ENCODE results near the gene ZCCHC24. TPM values are rescaled to one million over a fixed set of nuclear protein-coding genes. Genes with fewer than 3 reads are reported as not detected.

Gene ZCCHC24
- polyA plus RNA-seq, 1 of the 3 experiments (the other 2 are of a cell fraction): 15.8 TPM

- no peak for TF ChIP-seq CTCF (IDR thresholded peaks at IDR 0.05)
- TF ChIP-seq MAX (IDR thresholded peaks at IDR 0.05; ENCODE audit: low read depth): peak; percentile 62; the same call in 1 of the 2 replicates
- TF ChIP-seq GABPA (IDR thresholded peaks at IDR 0.05; ENCODE audit: low read depth): no peak
- peak; percentile 51; the same call in 1 of the 2 replicates for TF ChIP-seq FOSL2 (IDR thresholded peaks at IDR 0.05; ENCODE audit: borderline replicate concordance, low read depth)
- TF ChIP-seq FOXM1 (IDR thresholded peaks at IDR 0.05; ENCODE audit: low read depth): no peak
- peak; percentile 78 for TF ChIP-seq PBX3 (IDR thresholded peaks at IDR 0.05)
- peak; percentile 61; the same call in 1 of the 2 replicates for TF ChIP-seq JUND (IDR thresholded peaks at IDR 0.05)
- no peak for TF ChIP-seq FOXJ3 (CRISPR knock-in tag; IDR thresholded peaks at IDR 0.05)
- no peak for TF ChIP-seq SMC3 (IDR thresholded peaks at IDR 0.05; ENCODE audit: low read depth, low read length)
Measured at GRCh38 chr10:79422178-79422892, 23.1 kb downstream of the ZCCHC24 start (continued).

- Histone ChIP-seq H2AFZ (ENCODE audit: low read depth) (no peak overlapping the region), H3K27ac (ENCODE audit: low read depth in 2 of 2, low read length in 1 of 2) (no peak overlapping the region), H3K9ac (no peak overlapping the region), H3F3A (replicated peaks; ENCODE audit: insufficient read depth) (peaks cover 7% of the 10 kb centered on the region), H3K4me2 (peak overlapping the region; percentile 75; the same call in 1 of the 2 replicates), H3K9me3 (no peaks in the 10 kb centered on the region), H3K9me2 (no peaks in the 10 kb centered on the region), H3K4me1 (ENCODE audit: control insufficient read depth in 1 of 2, insufficient read depth in 2 of 2, low read depth in 1 of 2, low read length in 1 of 2) (peaks cover 29 to 37% of the 10 kb centered on the region in 2 experiments; a peak in 3 of 4 replicates), H4K20me1 (ENCODE audit: insufficient read depth) (peaks cover 9% of the 10 kb centered on the region; the same call in 1 of the 2 replicates), H3K4me3 (ENCODE audit: low read depth in 2 of 2, low read length in 1 of 2) (no peak overlapping the region), H3K79me2 (ENCODE audit: insufficient read depth) (peaks cover 5% of the 10 kb centered on the region), H3K27me3 (ENCODE audit: insufficient read depth) (no peaks in the 10 kb centered on the region), H3K36me3 (replicated peaks in 1 of 2; ENCODE audit: control insufficient read depth in 1 of 2, insufficient read depth in 2 of 2, low read length in 1 of 2) (peaks cover 7 to 10% of the 10 kb centered on the region in 2 experiments)
- DNase-seq: no peak
- POLR2A ChIA-PET: no interaction called here
- 63% methylated on average over 10 of the region's 12 CpGs for WGBS (ENCODE audit: low lambda C conversion rate)
- TF ChIP-seq TAF1 (IDR thresholded peaks at IDR 0.05; ENCODE audit: borderline replicate concordance, low read depth, low read length) (no peak), MEF2A (IDR thresholded peaks at IDR 0.05; ENCODE audit: borderline replicate concordance, low read depth) (no peak), NRF1 (IDR thresholded peaks at IDR 0.05; ENCODE audit: low read depth, low read length) (no peak), GATA2 (CRISPR knock-in tag; IDR thresholded peaks at IDR 0.05) (no peak), RCOR1 (IDR thresholded peaks at IDR 0.05; ENCODE audit: low read length) (no peak), USF1 (IDR thresholded peaks at IDR 0.05; ENCODE audit: borderline replicate concordance, low read depth) (no peak), IRF3 (IDR thresholded peaks at IDR 0.05; ENCODE audit: low read depth, low read length) (no peak), FOXM1 (IDR thresholded peaks at IDR 0.05; ENCODE audit: low read depth) (no peak), GABPA (IDR thresholded peaks at IDR 0.05; ENCODE audit: low read depth) (no peak), CTCF (IDR thresholded peaks at IDR 0.05) (no peak), RXRA (IDR thresholded peaks at IDR 0.05; ENCODE audit: borderline replicate concordance, low read depth) (no peak), USF2 (IDR thresholded peaks at IDR 0.05; ENCODE audit: borderline replicate concordance, low read depth, low read length) (no peak), RFX5 (IDR thresholded peaks at IDR 0.05; ENCODE audit: low read length) (no peak)
- CTCF ChIA-PET: interaction anchor here (0.6 to 3.9 kb wide), 4 partner anchors 9 to 26 kb away, joined by 3 to 29 read pairs (median 4); no protein-coding TSS in a partner anchor
Measured at GRCh38 chr10:79420974-79421688, 24.3 kb downstream of the ZCCHC24 start.

Measured in SK-N-SH (cell line).